ENCODE measurements around the gene AKR1C8.

GRCh38 chr10:5105626-5106025, 79.3 kb downstream of the AKR1C8 start:
- no peak for TF ChIP-seq POLR2A (IDR thresholded peaks at IDR 0.05; ENCODE audit: low read depth, low read length)
- TF ChIP-seq POLR2AphosphoS5 (IDR thresholded peaks at IDR 0.05; ENCODE audit: low read depth, low read length), result no peak
- TF ChIP-seq TAF1 (IDR thresholded peaks at IDR 0.05; ENCODE audit: borderline replicate concordance, low read depth, low read length), result no peak

Data from GM12892 (cell line).